ENCODE measurements around the gene JUNB. TPM values are rescaled to one million over a fixed set of nuclear protein-coding genes. Genes with fewer than 3 reads are reported as not detected.

Gene JUNB
- total and polyA plus RNA-seq, 7 donors = 25.1 to 217 (median 37.4) TPM

GRCh38 chr19:12779162-12779993 lies 11.9 kb upstream of the JUNB start:
- DNase-seq = peak; percentile 75 to 79
- peak overlapping the region; percentile 86 for H3K4me3 ChIP-seq
- H3K4me1 ChIP-seq = peaks cover 36% of the 10 kb centered on the region
- ATAC-seq = peak in 1 of 4 donors; percentile 3
- no peaks in the 10 kb centered on the region for H3K9me3 ChIP-seq
- H3K36me3 ChIP-seq (ENCODE audit: insufficient read depth in 1 of 2, low read depth in 1 of 2) = no peaks in the 10 kb centered on the region
- H3K27ac ChIP-seq = peak overlapping the region; percentile 88
- 39 to 54% (median 51%) methylated on average over 15 of the region's 15 CpGs for WGBS, 3 donors
- intact Hi-C loops (cut with DNase I) = no loop called here
- no peak for TF ChIP-seq CTCF (IDR thresholded peaks at IDR 0.05)
- H3K27me3 ChIP-seq (ENCODE audit: insufficient read depth in 3 of 3, low read length in 2 of 3) = no peaks in the 10 kb centered on the region

- intact Hi-C loops (cut with DNase I) = no loop called here
- no peaks in the 10 kb centered on the region for H3K27me3 ChIP-seq (ENCODE audit: insufficient read depth in 3 of 3, low read length in 2 of 3)
- ATAC-seq (no peak), DNase-seq (no peak)
- 2% methylated on average over 11 to 12 of the region's 12 CpGs for WGBS, 3 donors
- no peaks in the 10 kb centered on the region for H3K36me3 ChIP-seq (ENCODE audit: insufficient read depth in 1 of 2, low read depth in 1 of 2)
- peak overlapping the region; percentile 60 for H3K4me3 ChIP-seq
- H3K4me1 ChIP-seq = peaks cover 35% of the 10 kb centered on the region
- H3K27ac ChIP-seq = peak overlapping the region; percentile 82
- no peaks in the 10 kb centered on the region for H3K9me3 ChIP-seq
- TF ChIP-seq CTCF (IDR thresholded peaks at IDR 0.05) = no peak
Observed at GRCh38 chr19:12782174-12782423, 9.2 kb upstream of the JUNB start.

- Histone ChIP-seq H3K9me3 (no peaks in the 10 kb centered on the region), H3K4me1 (peaks cover 34% of the 10 kb centered on the region), H3K4me3 (peak overlapping the region; percentile 60), H3K36me3 (ENCODE audit: insufficient read depth in 1 of 2, low read depth in 1 of 2) (no peaks in the 10 kb centered on the region), H3K27me3 (ENCODE audit: insufficient read depth in 3 of 3, low read length in 2 of 3) (no peaks in the 10 kb centered on the region), H3K27ac (peak overlapping the region; percentile 82)
- DNase-seq = peak; percentile 91 to 93
- ATAC-seq = peak; percentile 59 to 68 (median 64)
- WGBS, 3 donors = 2 to 13% (median 6%) methylated on average over 28 to 88 of the region's 88 CpGs
- TF ChIP-seq CTCF (IDR thresholded peaks at IDR 0.05) = peak; percentile 3
- intact Hi-C loops (cut with DNase I) = no loop called here
Observed at GRCh38 chr19:12782424-12783290, 8.6 kb upstream of the JUNB start.

GRCh38 chr19:12783291-12783848 lies 7.9 kb upstream of the JUNB start:
- no peak for DNase-seq
- H3K36me3 ChIP-seq (ENCODE audit: insufficient read depth in 1 of 2, low read depth in 1 of 2) = no peaks in the 10 kb centered on the region
- ATAC-seq = no peak
- H3K4me1 ChIP-seq = peaks cover 39% of the 10 kb centered on the region
- intact Hi-C loops (cut with DNase I) = no loop called here
- TF ChIP-seq CTCF (IDR thresholded peaks at IDR 0.05) = no peak
- no peaks in the 10 kb centered on the region for H3K27me3 ChIP-seq (ENCODE audit: insufficient read depth in 3 of 3, low read length in 2 of 3)
- H3K27ac ChIP-seq = peak overlapping the region; percentile 82
- WGBS, 3 donors = 18 to 43% (median 24%) methylated on average over 14 to 16 of the region's 16 CpGs
- H3K4me3 ChIP-seq = peak overlapping the region; percentile 60
- no peaks in the 10 kb centered on the region for H3K9me3 ChIP-seq

All from psoas muscle (tissue), 8 donors.